ENCODE data around the gene LGALS8.
"Not testable (repeated sequence)": the region's sequence is repeated elsewhere in the genome, so short reads cannot be mapped to it uniquely, and the experiment has no call there.

The LGALS8 gene

GRCh38 chr1:236543065-236543669 is 19.4 kb downstream of the LGALS8 start:
- no peak for DNase-seq

- peak; percentile 11 for DNase-seq
Observed at GRCh38 chr1:236545621-236546169, 21.9 kb downstream of the LGALS8 start.

GRCh38 chr1:236548452-236548851 is 24.7 kb downstream of the LGALS8 start:
- no peak for DNase-seq

GRCh38 chr1:236550961-236551851 is 27.4 kb downstream of the LGALS8 start:
- no peak for DNase-seq

- DNase-seq = no peak
Observed at GRCh38 chr1:236552096-236552495, 28.3 kb downstream of the LGALS8 start.

GRCh38 chr1:236552901-236553300 is 29.1 kb downstream of the LGALS8 start:
- DNase-seq = no peak

- DNase-seq = no peak
Observed at GRCh38 chr1:236553370-236553769, 29.6 kb downstream of the LGALS8 start.

GRCh38 chr1:236556606-236557005 is 32.8 kb downstream of the LGALS8 start:
- DNase-seq = no peak

- DNase-seq = no peak
Observed at GRCh38 chr1:236558081-236558480, 34.3 kb downstream of the LGALS8 start.

- DNase-seq = no peak
Observed at GRCh38 chr1:236558846-236559245, 35.1 kb downstream of the LGALS8 start.

GRCh38 chr1:236560213-236560771 is 36.5 kb downstream of the LGALS8 start:
- no peak for DNase-seq

- DNase-seq = no peak
Observed at GRCh38 chr1:236561976-236562375, 38.2 kb downstream of the LGALS8 start.

- no peak for DNase-seq
Observed at GRCh38 chr1:236565530-236565929, 41.7 kb downstream of the LGALS8 start.

GRCh38 chr1:236568285-236568894 is 44.6 kb downstream of the LGALS8 start:
- no peak for DNase-seq

GRCh38 chr1:236575523-236575922 is 51.7 kb downstream of the LGALS8 start:
- DNase-seq = no peak

- DNase-seq = no peak
Observed at GRCh38 chr1:236576004-236576403, 52.2 kb downstream of the LGALS8 start.

GRCh38 chr1:236577041-236577440 is 53.3 kb downstream of the LGALS8 start:
- DNase-seq = not testable (repeated sequence)

GRCh38 chr1:236578661-236579060 is 54.9 kb downstream of the LGALS8 start:
- DNase-seq = no peak

- DNase-seq = not testable (repeated sequence)
Observed at GRCh38 chr1:236580404-236580803, 56.6 kb downstream of the LGALS8 start.

GRCh38 chr1:236581528-236581927 is 57.7 kb downstream of the LGALS8 start:
- no peak for DNase-seq

- DNase-seq = no peak
Observed at GRCh38 chr1:236589531-236589930, 65.7 kb downstream of the LGALS8 start.

GRCh38 chr1:236590553-236591150 is 66.9 kb downstream of the LGALS8 start:
- DNase-seq = no peak

GRCh38 chr1:236602171-236602570 is 78.4 kb downstream of the LGALS8 start:
- no peak for DNase-seq
